ENCODE measurements around the gene RSKR. TPM values are rescaled to one million over a fixed set of nuclear protein-coding genes. Genes with fewer than 3 reads are reported as not detected.
"Not testable (repeated sequence)": the region's sequence is repeated elsewhere in the genome, so short reads cannot be mapped to it uniquely, and the experiment has no call there.

RSKR gene
- total RNA-seq, 1 donor from 2014 or later, result 0.32 TPM

- Histone ChIP-seq H3K4me3 (no peak overlapping the region), H3K27me3 (no peaks in the 10 kb centered on the region), H3K9me3 (no peaks in the 10 kb centered on the region), H3K27ac (no peak overlapping the region), H3K4me1 (no peaks in the 10 kb centered on the region), H3K36me3 (peaks cover 72 to 74% of the 10 kb centered on the region in 2 donors)
- no peak for TF ChIP-seq CTCF (IDR thresholded peaks at IDR 0.05)
- no peak for DNase-seq (ENCODE audit: low spot score in 2 of 2)
- intact Hi-C loops (cut with DNase I), result no loop called here
Observed at GRCh38 chr17:28616281-28616680, 2.3 kb upstream of the RSKR start.

- no peaks in the 10 kb centered on the region for H3K27me3 ChIP-seq
- no peak overlapping the region for H3K4me3 ChIP-seq
- DNase-seq (ENCODE audit: low spot score in 2 of 2), result no peak
- no peak overlapping the region for H3K27ac ChIP-seq
- H3K9me3 ChIP-seq, result no peaks in the 10 kb centered on the region
- no peak for TF ChIP-seq CTCF (IDR thresholded peaks at IDR 0.05)
- H3K36me3 ChIP-seq, result peaks cover 63 to 65% of the 10 kb centered on the region in 2 donors
- intact Hi-C loops (cut with DNase I), result no loop called here
- H3K4me1 ChIP-seq, result no peaks in the 10 kb centered on the region
Observed at GRCh38 chr17:28615260-28615940, 1.4 kb upstream of the RSKR start.

DNA sequence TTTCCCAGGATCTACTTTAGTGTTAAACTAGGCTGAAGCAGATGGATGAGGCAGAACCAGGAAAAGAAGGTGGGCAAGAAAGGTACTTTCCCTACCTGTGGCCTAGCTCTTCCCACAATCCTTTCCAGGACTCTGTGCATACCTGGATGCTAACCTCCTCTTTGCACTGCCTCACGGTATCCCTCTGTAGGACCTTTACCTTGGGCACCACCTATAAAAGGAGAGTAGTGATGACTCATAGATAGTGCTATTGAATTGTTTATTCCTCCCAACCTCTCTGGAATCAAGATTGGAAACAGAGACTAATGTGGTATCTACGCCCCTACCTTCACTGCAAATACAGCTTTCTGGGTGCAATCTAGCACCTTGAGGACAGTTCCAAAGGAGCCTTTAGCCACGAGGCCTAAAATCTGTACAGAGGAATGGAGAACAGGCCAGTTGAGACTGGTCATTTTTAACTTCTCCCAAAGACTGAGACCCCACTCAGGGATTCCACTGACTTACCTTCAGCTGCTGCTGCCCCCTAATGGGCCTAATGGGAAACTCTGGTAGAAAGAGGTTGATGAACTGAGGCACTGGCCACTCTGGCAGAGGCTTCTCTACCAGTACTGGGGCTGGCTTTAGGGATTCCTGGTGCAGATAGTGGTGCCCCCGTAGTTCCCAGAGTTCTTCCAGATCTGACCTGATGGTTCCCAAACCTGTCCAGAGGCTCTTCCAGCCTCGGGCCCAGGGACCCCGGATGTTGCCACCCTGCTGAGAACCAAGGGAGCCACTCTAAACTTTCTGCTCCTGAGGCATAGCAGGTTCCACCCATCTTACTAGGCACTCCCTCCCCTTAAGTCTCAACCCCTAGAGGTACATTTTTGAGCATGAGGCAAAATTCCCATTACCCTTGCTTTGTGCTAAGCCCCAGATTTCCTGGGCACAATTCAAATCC lies 781 bp downstream of the RSKR start:
- no peak for DNase-seq (ENCODE audit: low spot score in 2 of 2)
- peak; percentile 43 to 67 (median 46) for TF ChIP-seq CTCF (IDR thresholded peaks at IDR 0.05)
- Histone ChIP-seq H3K4me3 (no peak overlapping the region), H3K4me1 (no peaks in the 10 kb centered on the region), H3K9me3 (no peaks in the 10 kb centered on the region), H3K27ac (no peak overlapping the region), H3K36me3 (peaks cover 41 to 43% of the 10 kb centered on the region in 2 donors), H3K27me3 (no peaks in the 10 kb centered on the region)
- intact Hi-C loops (cut with DNase I), result loop anchor here (2.0 kb wide), 1 partner anchor 64 kb away; no protein-coding TSS in a partner anchor

DNA sequence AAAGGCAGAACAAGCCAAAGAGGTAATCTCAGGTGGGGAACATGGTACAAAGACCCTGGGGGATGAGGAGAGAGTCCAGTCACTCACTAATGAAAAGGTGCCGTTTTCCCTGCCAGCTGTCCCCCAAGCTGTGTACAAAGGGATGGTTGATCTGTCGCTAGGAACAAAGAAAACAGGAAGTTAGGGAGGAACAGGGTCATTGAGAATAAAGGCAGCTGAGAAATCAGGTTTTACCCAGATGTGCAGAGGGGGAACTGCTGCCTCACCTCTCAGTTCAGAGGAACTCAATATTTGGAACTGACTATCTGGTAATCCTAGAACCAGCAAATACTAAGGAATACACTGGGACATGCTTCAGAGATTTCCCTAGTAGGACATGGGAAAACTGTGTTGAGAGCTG lies 1.5 kb downstream of the RSKR start:
- Histone ChIP-seq H3K9me3 (no peaks in the 10 kb centered on the region), H3K4me1 (no peaks in the 10 kb centered on the region), H3K36me3 (peaks cover 34 to 37% of the 10 kb centered on the region in 2 donors), H3K27me3 (no peaks in the 10 kb centered on the region), H3K27ac (no peak overlapping the region), H3K4me3 (no peak overlapping the region)
- intact Hi-C loops (cut with DNase I), result loop anchor here (2.0 kb wide), 1 partner anchor 64 kb away; no protein-coding TSS in a partner anchor
- DNase-seq (ENCODE audit: low spot score in 2 of 2), result no peak
- no peak for TF ChIP-seq CTCF (IDR thresholded peaks at IDR 0.05)

DNA sequence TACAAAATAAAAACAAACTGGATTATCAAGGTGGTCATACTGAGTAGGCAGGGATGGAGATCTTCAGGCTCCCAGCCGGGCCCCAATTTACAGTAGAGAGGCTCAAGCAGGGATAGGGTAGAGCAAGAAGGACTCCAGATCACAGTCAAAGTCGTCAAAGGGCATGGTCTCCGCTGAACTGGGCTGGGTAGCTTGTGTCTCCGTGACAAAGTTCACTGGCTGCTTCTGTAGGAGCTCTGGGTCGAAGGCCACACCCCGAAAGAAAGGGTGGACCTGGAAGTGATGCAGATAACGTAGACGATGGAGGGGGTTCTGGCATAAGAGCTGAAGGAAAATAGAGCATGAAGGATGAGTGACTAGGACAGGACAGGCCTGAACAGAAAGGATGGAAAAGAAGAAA lies 3.6 kb downstream of the RSKR start:
- H3K27me3 ChIP-seq, result no peaks in the 10 kb centered on the region
- no peak for DNase-seq (ENCODE audit: low spot score in 2 of 2)

DNA sequence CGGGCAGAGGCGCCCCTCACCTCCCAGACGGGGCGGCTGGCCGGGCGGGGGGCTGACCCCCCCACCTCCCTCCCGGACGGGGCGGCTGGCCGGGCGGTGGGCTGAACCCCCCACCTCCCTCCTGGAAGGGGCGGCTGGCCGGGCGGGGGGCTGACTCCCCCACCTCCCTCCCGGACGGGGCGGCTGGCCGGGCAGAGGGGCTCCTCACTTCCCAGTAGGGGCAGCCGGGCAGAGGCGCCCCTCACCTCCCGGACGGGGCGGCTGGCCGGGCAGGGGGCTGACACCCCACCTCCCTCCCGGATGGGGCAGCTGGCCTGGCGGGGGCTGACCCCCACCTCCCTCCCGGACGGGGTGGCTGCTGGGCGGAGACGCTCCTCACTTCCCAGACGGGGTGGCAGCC lies 10.0 kb downstream of the RSKR start:
- DNase-seq (ENCODE audit: low spot score in 2 of 2); H3K27me3 ChIP-seq; intact Hi-C loops (cut with DNase I); H3K27ac ChIP-seq; H3K36me3 ChIP-seq; H3K4me3 ChIP-seq; H3K9me3 ChIP-seq; H3K4me1 ChIP-seq: not testable (repeated sequence)

More for the DNA sequence above, 3.6 kb downstream of the RSKR start:
- H3K27ac ChIP-seq, result no peak overlapping the region
- H3K4me1 ChIP-seq, result no peaks in the 10 kb centered on the region
- no peak for TF ChIP-seq CTCF (IDR thresholded peaks at IDR 0.05)
- H3K36me3 ChIP-seq, result peaks cover 13 to 15% of the 10 kb centered on the region in 2 donors
- H3K9me3 ChIP-seq, result no peaks in the 10 kb centered on the region
- H3K4me3 ChIP-seq, result no peak overlapping the region
- intact Hi-C loops (cut with DNase I), result loop anchor here (2.0 kb wide), 1 partner anchor 116 kb away; no protein-coding TSS in a partner anchor

Measured in ascending aorta (tissue), 2 donors.